Body of pancreas (tissue), 4 donors: ENCODE data around the gene GSTP1.
"Not testable (repeated sequence)": the region's sequence is repeated elsewhere in the genome, so short reads cannot be mapped to it uniquely, and the experiment has no call there.

Experiments
- POLR2A ChIP-seq, 3 donors: fragments of 450-650 bp; IDR thresholded peaks; one replicate each; pipeline ENCODE4 v1.6.1; 2016; ENCODE audit warnings: antibody characterized with exemption in 3 of 3, mild to moderate bottlenecking in 2 of 3
- TF ChIP-seq, protein P1 (sequence below), 7 experiments: fragments of 450-650 bp in 4 of 7; fragments of 200-600 bp in 3 of 7; sonication (generic) in 3 of 7; IDR thresholded peaks; one replicate each; pipeline ENCODE4 v1.5.1; 2016 to 2019; ENCODE audit warnings: antibody characterized with exemption in 7 of 7

- TF ChIP-seq, protein P1, sequence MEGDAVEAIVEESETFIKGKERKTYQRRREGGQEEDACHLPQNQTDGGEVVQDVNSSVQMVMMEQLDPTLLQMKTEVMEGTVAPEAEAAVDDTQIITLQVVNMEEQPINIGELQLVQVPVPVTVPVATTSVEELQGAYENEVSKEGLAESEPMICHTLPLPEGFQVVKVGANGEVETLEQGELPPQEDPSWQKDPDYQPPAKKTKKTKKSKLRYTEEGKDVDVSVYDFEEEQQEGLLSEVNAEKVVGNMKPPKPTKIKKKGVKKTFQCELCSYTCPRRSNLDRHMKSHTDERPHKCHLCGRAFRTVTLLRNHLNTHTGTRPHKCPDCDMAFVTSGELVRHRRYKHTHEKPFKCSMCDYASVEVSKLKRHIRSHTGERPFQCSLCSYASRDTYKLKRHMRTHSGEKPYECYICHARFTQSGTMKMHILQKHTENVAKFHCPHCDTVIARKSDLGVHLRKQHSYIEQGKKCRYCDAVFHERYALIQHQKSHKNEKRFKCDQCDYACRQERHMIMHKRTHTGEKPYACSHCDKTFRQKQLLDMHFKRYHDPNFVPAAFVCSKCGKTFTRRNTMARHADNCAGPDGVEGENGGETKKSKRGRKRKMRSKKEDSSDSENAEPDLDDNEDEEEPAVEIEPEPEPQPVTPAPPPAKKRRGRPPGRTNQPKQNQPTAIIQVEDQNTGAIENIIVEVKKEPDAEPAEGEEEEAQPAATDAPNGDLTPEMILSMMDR (IDR thresholded peaks at IDR 0.05): not testable (repeated sequence)
- not testable (repeated sequence) for TF ChIP-seq POLR2A (IDR thresholded peaks at IDR 0.05)
Measured at GRCh38 chr11:67621928-67622327, 38.3 kb downstream of the GSTP1 start.
